ENCODE measurements around the gene GMDS. TPM values are rescaled to one million over a fixed set of nuclear protein-coding genes. Genes with fewer than 3 reads are reported as not detected.

The GMDS gene
- total RNA-seq, 1 donor from 2014 or later = 19.9 TPM

DNA sequence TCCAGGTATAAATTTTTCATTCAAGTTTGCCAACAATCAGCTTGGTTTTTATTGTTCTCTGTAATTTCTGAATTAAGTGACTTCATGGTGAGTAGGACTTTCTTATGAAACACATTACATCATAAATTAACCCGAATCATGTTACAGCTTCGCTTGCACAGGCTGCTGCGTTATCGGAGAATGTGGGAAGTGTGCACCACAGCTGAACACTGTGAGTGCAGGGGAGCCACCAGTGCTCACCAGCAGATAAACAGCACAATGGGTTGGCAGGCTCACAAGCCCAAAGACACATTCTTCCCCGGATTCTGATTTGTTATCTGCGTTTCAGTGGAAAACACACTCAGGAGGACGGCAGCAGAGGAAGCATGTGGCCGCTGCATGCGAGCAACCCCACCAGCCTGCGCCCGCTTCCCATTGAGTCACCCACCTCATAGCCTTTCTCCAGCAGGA lies 121.1 kb downstream of the GMDS start:
- H3K4me3 ChIP-seq = no peak overlapping the region
- intact Hi-C loops (cut with DNase I) = no loop called here
- no peak for DNase-seq (ENCODE audit: low spot score in 2 of 2)
- H3K36me3 ChIP-seq = no peaks in the 10 kb centered on the region
- TF ChIP-seq, protein P1, sequence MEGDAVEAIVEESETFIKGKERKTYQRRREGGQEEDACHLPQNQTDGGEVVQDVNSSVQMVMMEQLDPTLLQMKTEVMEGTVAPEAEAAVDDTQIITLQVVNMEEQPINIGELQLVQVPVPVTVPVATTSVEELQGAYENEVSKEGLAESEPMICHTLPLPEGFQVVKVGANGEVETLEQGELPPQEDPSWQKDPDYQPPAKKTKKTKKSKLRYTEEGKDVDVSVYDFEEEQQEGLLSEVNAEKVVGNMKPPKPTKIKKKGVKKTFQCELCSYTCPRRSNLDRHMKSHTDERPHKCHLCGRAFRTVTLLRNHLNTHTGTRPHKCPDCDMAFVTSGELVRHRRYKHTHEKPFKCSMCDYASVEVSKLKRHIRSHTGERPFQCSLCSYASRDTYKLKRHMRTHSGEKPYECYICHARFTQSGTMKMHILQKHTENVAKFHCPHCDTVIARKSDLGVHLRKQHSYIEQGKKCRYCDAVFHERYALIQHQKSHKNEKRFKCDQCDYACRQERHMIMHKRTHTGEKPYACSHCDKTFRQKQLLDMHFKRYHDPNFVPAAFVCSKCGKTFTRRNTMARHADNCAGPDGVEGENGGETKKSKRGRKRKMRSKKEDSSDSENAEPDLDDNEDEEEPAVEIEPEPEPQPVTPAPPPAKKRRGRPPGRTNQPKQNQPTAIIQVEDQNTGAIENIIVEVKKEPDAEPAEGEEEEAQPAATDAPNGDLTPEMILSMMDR (IDR thresholded peaks at IDR 0.05) = no peak
- no peaks in the 10 kb centered on the region for H3K27me3 ChIP-seq
- H3K9me3 ChIP-seq = no peaks in the 10 kb centered on the region
- H3K4me1 ChIP-seq = peaks cover 0 to 9% of the 10 kb centered on the region in 2 donors
- H3K27ac ChIP-seq = no peak overlapping the region

DNA sequence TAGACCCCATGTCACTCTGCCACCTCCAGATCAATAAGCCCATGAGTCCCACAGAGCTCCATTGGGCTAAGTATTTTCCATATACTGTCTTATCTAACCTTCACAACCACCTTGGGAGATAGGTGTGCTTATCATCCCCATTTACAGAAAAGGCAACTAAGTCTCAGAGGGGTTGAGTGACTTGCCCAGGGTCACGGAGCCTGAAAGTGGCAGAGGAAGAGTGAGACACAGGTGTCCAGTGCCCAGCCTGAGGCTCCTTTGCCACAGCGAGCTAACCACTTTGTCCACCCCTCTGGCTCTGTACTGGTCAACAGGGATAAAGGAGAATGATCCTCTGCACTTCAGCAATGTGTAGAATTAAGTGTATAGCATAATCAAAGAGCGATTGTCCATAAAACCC lies 124.5 kb downstream of the GMDS start:
- Histone ChIP-seq H3K4me1 (peaks cover 0 to 6% of the 10 kb centered on the region in 2 donors), H3K4me3 (no peak overlapping the region), H3K36me3 (no peaks in the 10 kb centered on the region), H3K27ac (no peak overlapping the region), H3K9me3 (no peaks in the 10 kb centered on the region), H3K27me3 (no peaks in the 10 kb centered on the region)
- no peak for DNase-seq (ENCODE audit: low spot score in 2 of 2)
- TF ChIP-seq, protein P1 (IDR thresholded peaks at IDR 0.05) = no peak
- intact Hi-C loops (cut with DNase I) = no loop called here

DNA sequence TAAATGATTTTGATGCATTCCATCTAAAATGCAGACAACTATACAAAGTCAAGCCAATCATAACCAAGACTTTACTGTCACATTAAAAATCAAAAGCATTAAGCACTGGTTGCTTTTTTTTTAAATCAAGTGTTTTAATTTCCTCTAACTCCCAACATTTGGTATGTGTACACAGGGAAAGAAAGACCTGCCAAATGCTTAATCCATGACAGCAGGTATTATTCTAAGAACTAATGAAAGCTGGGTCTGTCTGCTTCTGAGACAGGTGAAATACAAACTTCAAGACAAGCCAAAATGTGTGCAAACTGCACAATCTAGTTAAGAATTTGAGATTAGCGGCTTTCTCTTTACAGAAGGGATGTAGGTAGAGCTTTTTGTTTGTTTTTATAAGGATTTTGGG lies 126.1 kb downstream of the GMDS start:
- H3K4me1 ChIP-seq = peaks cover 0 to 6% of the 10 kb centered on the region in 2 donors
- TF ChIP-seq, protein P1 (IDR thresholded peaks at IDR 0.05) = no peak
- H3K9me3 ChIP-seq = no peaks in the 10 kb centered on the region
- no peak overlapping the region for H3K27ac ChIP-seq
- H3K36me3 ChIP-seq = no peaks in the 10 kb centered on the region
- intact Hi-C loops (cut with DNase I) = no loop called here
- no peaks in the 10 kb centered on the region for H3K27me3 ChIP-seq
- no peak for DNase-seq (ENCODE audit: low spot score in 2 of 2)
- H3K4me3 ChIP-seq = no peak overlapping the region

DNA sequence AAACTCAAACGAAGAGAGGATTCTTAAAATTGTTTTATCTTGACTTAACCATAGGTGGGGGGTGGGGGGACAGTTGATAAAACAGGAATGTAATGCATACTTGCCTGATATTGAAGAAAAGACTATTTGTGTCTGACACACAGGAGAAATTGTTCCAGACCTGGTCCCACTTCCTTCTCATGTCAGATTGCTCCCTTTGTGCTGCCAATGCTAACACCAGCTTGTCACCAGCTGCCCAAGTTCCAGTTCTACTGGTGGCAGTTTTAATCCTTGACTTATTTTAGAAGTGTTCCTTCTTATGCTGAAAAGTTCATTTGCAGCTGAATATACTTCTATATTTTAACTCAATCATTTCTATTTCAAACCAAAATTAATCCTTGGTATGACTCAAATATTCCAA lies 127.3 kb downstream of the GMDS start:
- TF ChIP-seq, protein P1 (IDR thresholded peaks at IDR 0.05) = no peak
- no peaks in the 10 kb centered on the region for H3K36me3 ChIP-seq
- peaks cover 0 to 6% of the 10 kb centered on the region in 2 donors for H3K4me1 ChIP-seq
- no peaks in the 10 kb centered on the region for H3K27me3 ChIP-seq
- no peak for DNase-seq (ENCODE audit: low spot score in 2 of 2)
- intact Hi-C loops (cut with DNase I) = no loop called here
- H3K9me3 ChIP-seq = no peaks in the 10 kb centered on the region
- H3K27ac ChIP-seq = peak overlapping the region; percentile 60 to 63
- no peak overlapping the region for H3K4me3 ChIP-seq

DNA sequence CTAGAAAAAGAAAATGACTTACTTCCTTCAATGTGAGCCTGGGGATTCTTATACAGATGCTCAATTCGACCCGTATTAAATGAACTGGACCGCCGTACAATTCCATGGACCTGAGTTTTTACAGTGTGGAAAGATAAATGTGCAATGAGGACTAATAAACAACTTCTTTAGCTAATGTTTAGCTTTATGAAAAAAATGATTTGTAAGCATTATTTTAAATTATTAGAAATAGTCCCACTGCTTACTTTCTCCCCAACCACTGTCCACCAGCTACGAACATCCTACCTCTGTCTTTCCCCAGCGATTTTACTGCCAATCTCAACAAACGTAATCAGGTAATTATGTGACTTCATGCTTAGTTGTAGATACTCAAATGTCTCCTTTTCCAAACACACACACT lies 128.0 kb downstream of the GMDS start:
- Histone ChIP-seq H3K27ac (peak overlapping the region; percentile 60 to 63), H3K4me3 (no peak overlapping the region), H3K27me3 (no peaks in the 10 kb centered on the region), H3K36me3 (no peaks in the 10 kb centered on the region), H3K9me3 (no peaks in the 10 kb centered on the region), H3K4me1 (peaks cover 0 to 6% of the 10 kb centered on the region in 2 donors)
- TF ChIP-seq, protein P1 (IDR thresholded peaks at IDR 0.05) = no peak
- intact Hi-C loops (cut with DNase I) = no loop called here
- DNase-seq (ENCODE audit: low spot score in 2 of 2) = no peak

DNA sequence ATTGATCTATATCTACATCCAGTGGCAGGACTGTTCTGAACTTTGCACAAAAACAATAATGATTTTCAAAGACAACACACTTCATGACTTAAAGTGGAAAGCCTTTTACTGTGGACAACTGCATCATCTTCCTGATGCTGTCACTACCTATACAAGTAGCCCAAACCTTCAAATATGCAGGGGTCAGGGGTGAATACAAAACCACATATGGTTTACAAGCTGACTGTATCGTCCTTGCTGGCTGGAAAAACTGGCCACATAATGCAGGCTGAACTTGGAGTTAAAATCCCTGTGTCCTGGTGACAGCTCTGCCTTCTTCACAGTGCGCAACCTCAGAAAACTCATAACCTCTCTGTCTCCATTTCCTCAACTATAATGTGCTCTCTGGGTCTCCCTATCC lies 128.9 kb downstream of the GMDS start:
- no peak overlapping the region for H3K27ac ChIP-seq
- H3K4me3 ChIP-seq = no peak overlapping the region
- H3K27me3 ChIP-seq = no peaks in the 10 kb centered on the region
- peaks cover 0 to 11% of the 10 kb centered on the region in 2 donors for H3K4me1 ChIP-seq
- H3K36me3 ChIP-seq = no peaks in the 10 kb centered on the region
- no peaks in the 10 kb centered on the region for H3K9me3 ChIP-seq
- no peak for DNase-seq (ENCODE audit: low spot score in 2 of 2)
- intact Hi-C loops (cut with DNase I) = no loop called here
- TF ChIP-seq, protein P1 (IDR thresholded peaks at IDR 0.05) = no peak
